Measurements from ENCODE around the gene RSAD2. TPM values are rescaled to one million over a fixed set of nuclear protein-coding genes. Genes with fewer than 3 reads are reported as not detected.
A peak's percentile ranks its signal among the peaks of the same experiment; 100 is the strongest.
"Not testable (repeated sequence)": the region's sequence is repeated elsewhere in the genome, so short reads cannot be mapped to it uniquely, and the experiment has no call there.

Gene RSAD2
- total RNA-seq, 4 donors from 2014 or later = 0.30 to 7.6 (median 4.7) TPM

- 83 to 87% methylated on average over 2 of the region's 2 CpGs for WGBS, 2 donors
- Histone ChIP-seq H3K36me3 (peaks cover 0 to 21% (median 0%) of the 10 kb centered on the region in 3 donors), H3K27ac (no peak overlapping the region), H3K4me1 (peaks cover 0 to 8% (median 0%) of the 10 kb centered on the region in 4 donors), H3K27me3 (no peaks in the 10 kb centered on the region), H3K4me3 (no peak overlapping the region), H3K9me3 (no peaks in the 10 kb centered on the region)
- TF ChIP-seq CTCF (IDR thresholded peaks at IDR 0.05) (no peak), EP300 (IDR thresholded peaks at IDR 0.05) (no peak), POLR2A (IDR thresholded peaks at IDR 0.05) (no peak)
- DNase-seq (ENCODE audit: low spot score in 2 of 2) = no peak
Measured at GRCh38 chr2:6893876-6894482, 16.4 kb downstream of the RSAD2 start.

- DNase-seq (ENCODE audit: low spot score in 2 of 2) = no peak
Measured at GRCh38 chr2:6896930-6897759, 19.6 kb downstream of the RSAD2 start.

GRCh38 chr2:6902581-6902980 is 25.0 kb downstream of the RSAD2 start:
- H3K36me3 ChIP-seq; H3K27me3 ChIP-seq; H3K4me1 ChIP-seq; H3K9me3 ChIP-seq; DNase-seq (ENCODE audit: low spot score in 2 of 2); H3K4me3 ChIP-seq; H3K27ac ChIP-seq: not testable (repeated sequence)
- 91 to 93% methylated on average over 2 of the region's 2 CpGs for WGBS, 2 donors

More at GRCh38 chr2:6896930-6897759, 19.6 kb downstream of the RSAD2 start:
- Histone ChIP-seq H3K4me3 (no peak overlapping the region), H3K27ac (no peak overlapping the region), H3K9me3 (peaks cover 0 to under 1% (median 0%) of the 10 kb centered on the region in 4 donors), H3K36me3 (peaks cover 0 to 21% (median 0%) of the 10 kb centered on the region in 3 donors), H3K27me3 (no peaks in the 10 kb centered on the region), H3K4me1 (peaks cover 0 to 8% (median 0%) of the 10 kb centered on the region in 4 donors)
- TF ChIP-seq CTCF (IDR thresholded peaks at IDR 0.05) (peak; percentile 63 to 78 (median 69)), EP300 (IDR thresholded peaks at IDR 0.05) (no peak)
- 61% methylated on average over 5 of the region's 5 CpGs for WGBS, 2 donors

GRCh38 chr2:6905668-6906067 is 28.1 kb downstream of the RSAD2 start:
- peaks cover 0 to 3% (median 0%) of the 10 kb centered on the region in 4 donors for H3K9me3 ChIP-seq
- H3K27ac ChIP-seq = no peak overlapping the region
- 92 to 98% methylated on average over 1 of the region's 1 CpG for WGBS, 2 donors
- H3K36me3 ChIP-seq = no peaks in the 10 kb centered on the region
- no peak for TF ChIP-seq CTCF (IDR thresholded peaks at IDR 0.05)
- no peaks in the 10 kb centered on the region for H3K27me3 ChIP-seq
- no peak for DNase-seq (ENCODE audit: low spot score in 2 of 2)
- H3K4me3 ChIP-seq = no peak overlapping the region
- no peaks in the 10 kb centered on the region for H3K4me1 ChIP-seq

- TF ChIP-seq EP300 (IDR thresholded peaks at IDR 0.05) (no peak), POLR2A (IDR thresholded peaks at IDR 0.05) (no peak), CTCF (IDR thresholded peaks at IDR 0.05) (no peak)
- no peak overlapping the region for H3K27ac ChIP-seq
Measured at GRCh38 chr2:6906165-6906741, 28.7 kb downstream of the RSAD2 start.

More at GRCh38 chr2:6906165-6906741, 28.7 kb downstream of the RSAD2 start:
- DNase-seq (ENCODE audit: low spot score in 2 of 2) = no peak
- Histone ChIP-seq H3K36me3 (no peaks in the 10 kb centered on the region), H3K4me1 (no peaks in the 10 kb centered on the region), H3K27me3 (no peaks in the 10 kb centered on the region), H3K9me3 (peaks cover 0 to 3% (median 0%) of the 10 kb centered on the region in 4 donors), H3K4me3 (no peak overlapping the region)
- WGBS, 2 donors = 86 to 94% methylated on average over 1 of the region's 1 CpG
